Measurements from ENCODE around the gene EPB41. TPM values are rescaled to one million over a fixed set of nuclear protein-coding genes. Genes with fewer than 3 reads are reported as not detected.

The EPB41 gene
- polyA plus RNA-seq, 1 of the 3 experiments (the other 2 are of a cell fraction), result 7.4 TPM

GRCh38 chr1:29055160-29055559 lies 140.8 kb downstream of the EPB41 start:
- H4K20me1 ChIP-seq (ENCODE audit: insufficient read depth), result no peaks in the 10 kb centered on the region
- 100% methylated on average over 1 of the region's 1 CpG for WGBS (ENCODE audit: low lambda C conversion rate)
- no peak overlapping the region for H3K27ac ChIP-seq (ENCODE audit: low read depth in 2 of 2, low read length in 1 of 2)
- TF ChIP-seq YY1 (IDR thresholded peaks at IDR 0.05; ENCODE audit: low read depth), result no peak
- TF ChIP-seq MAX (IDR thresholded peaks at IDR 0.05; ENCODE audit: low read depth), result no peak
- no peak for TF ChIP-seq EP300 (IDR thresholded peaks at IDR 0.05; ENCODE audit: borderline replicate concordance in 1 of 2, low read depth in 1 of 2, low read length in 1 of 2)
- TF ChIP-seq GATA2 (CRISPR knock-in tag; IDR thresholded peaks at IDR 0.05), result no peak
- no peak for TF ChIP-seq CTCF (IDR thresholded peaks at IDR 0.05)
- TF ChIP-seq RAD21 (IDR thresholded peaks at IDR 0.05; ENCODE audit: low read length), result no peak
- no peak for TF ChIP-seq ELF1 (IDR thresholded peaks at IDR 0.05)
- TF ChIP-seq MEF2A (IDR thresholded peaks at IDR 0.05; ENCODE audit: borderline replicate concordance, low read depth), result no peak
- no peak for TF ChIP-seq GABPA (IDR thresholded peaks at IDR 0.05; ENCODE audit: low read depth)
- no peak for TF ChIP-seq FOXJ3 (CRISPR knock-in tag; IDR thresholded peaks at IDR 0.05)
- no peak for TF ChIP-seq IRF3 (IDR thresholded peaks at IDR 0.05; ENCODE audit: low read depth, low read length)
- TF ChIP-seq NFIC (IDR thresholded peaks at IDR 0.05; ENCODE audit: borderline replicate concordance), result no peak
- TF ChIP-seq USF1 (IDR thresholded peaks at IDR 0.05; ENCODE audit: borderline replicate concordance, low read depth), result no peak
- TF ChIP-seq USF2 (IDR thresholded peaks at IDR 0.05; ENCODE audit: borderline replicate concordance, low read depth, low read length), result no peak
- no peak for TF ChIP-seq POLR2AphosphoS5 (IDR thresholded peaks at IDR 0.05; ENCODE audit: low read depth, low read length)
- TF ChIP-seq SMC3 (IDR thresholded peaks at IDR 0.05; ENCODE audit: low read depth, low read length), result no peak
- no peak for TF ChIP-seq ZBTB33 (IDR thresholded peaks at IDR 0.05; ENCODE audit: borderline replicate concordance, low read depth)
- H3K9ac ChIP-seq, result no peak overlapping the region
- no peak overlapping the region for H2AFZ ChIP-seq (ENCODE audit: low read depth)
- DNase-seq, result no peak
- H3K4me3 ChIP-seq (ENCODE audit: low read depth in 2 of 2, low read length in 1 of 2), result no peak overlapping the region
- H3K36me3 ChIP-seq (replicated peaks in 1 of 2; ENCODE audit: control insufficient read depth in 1 of 2, insufficient read depth in 2 of 2, low read length in 1 of 2), result peaks cover 0 to 4% of the 10 kb centered on the region in 2 experiments
- peaks cover 3% of the 10 kb centered on the region for H3F3A ChIP-seq (replicated peaks; ENCODE audit: insufficient read depth)
- peaks cover 0 to 4% of the 10 kb centered on the region in 2 experiments; a peak in 3 of 4 replicates for H3K4me1 ChIP-seq (ENCODE audit: control insufficient read depth in 1 of 2, insufficient read depth in 2 of 2, low read depth in 1 of 2, low read length in 1 of 2)
- CTCF ChIA-PET, result no interaction called here
- no peaks in the 10 kb centered on the region for H3K9me3 ChIP-seq
- H3K4me2 ChIP-seq, result no peak overlapping the region
- no peaks in the 10 kb centered on the region for H3K9me2 ChIP-seq
- POLR2A ChIA-PET, result no interaction called here
- H3K79me2 ChIP-seq (ENCODE audit: insufficient read depth), result no peaks in the 10 kb centered on the region
- H3K27me3 ChIP-seq (ENCODE audit: insufficient read depth), result no peaks in the 10 kb centered on the region

Data from SK-N-SH (cell line).